ENCODE data around the gene NBAS. TPM values are rescaled to one million over a fixed set of nuclear protein-coding genes. Genes with fewer than 3 reads are reported as not detected.

NBAS gene
- total and polyA plus RNA-seq, 12 donors: 26.4 to 79.1 (median 56.3) TPM

- Histone ChIP-seq H3K36me3 (peaks cover 0 to 21% (median 0%) of the 10 kb centered on the region in 9 donors), H3K9me3 (no peaks in the 10 kb centered on the region), H3K27me3 (no peaks in the 10 kb centered on the region), H3K4me1 (peaks cover 0 to 5% (median 0%) of the 10 kb centered on the region in 9 donors), H3K27ac (no peak overlapping the region), H3K4me3 (no peak overlapping the region)
- 89 to 94% methylated on average over 6 of the region's 6 CpGs for WGBS, 2 donors
- no peak for DNase-seq
- no peak for TF ChIP-seq CTCF (IDR thresholded peaks at IDR 0.05)
- intact Hi-C loops (cut with DNase I): no loop called here
- no peak for ATAC-seq
These were observed 393.0 kb downstream of the NBAS start for GRCh38 chr2:15168116-15168515.

- 92 to 93% methylated on average over 12 of the region's 12 CpGs for WGBS, 2 donors
- TF ChIP-seq CTCF (IDR thresholded peaks at IDR 0.05): no peak
- Histone ChIP-seq H3K9me3 (no peaks in the 10 kb centered on the region), H3K4me1 (peaks cover 0 to 5% (median 0%) of the 10 kb centered on the region in 9 donors), H3K36me3 (peaks cover 0 to 21% (median 0%) of the 10 kb centered on the region in 9 donors), H3K27me3 (no peaks in the 10 kb centered on the region), H3K4me3 (no peak overlapping the region), H3K27ac (no peak overlapping the region)
- intact Hi-C loops (cut with DNase I): no loop called here
- no peak for DNase-seq
- no peak for ATAC-seq
These were observed 394.3 kb downstream of the NBAS start for GRCh38 chr2:15166878-15167277.

- DNase-seq: no peak
- WGBS, 2 donors: 84 to 86% methylated on average over 2 of the region's 2 CpGs
- ATAC-seq: no peak
- H3K4me3 ChIP-seq: no peak overlapping the region
- no peaks in the 10 kb centered on the region for H3K9me3 ChIP-seq
- intact Hi-C loops (cut with DNase I): no loop called here
- no peaks in the 10 kb centered on the region for H3K27me3 ChIP-seq
- H3K36me3 ChIP-seq: peaks cover 0 to 18% (median 0%) of the 10 kb centered on the region in 9 donors
- TF ChIP-seq CTCF (IDR thresholded peaks at IDR 0.05): no peak
- peaks cover 0 to 7% (median 0%) of the 10 kb centered on the region in 9 donors for H3K4me1 ChIP-seq
- H3K27ac ChIP-seq: no peak overlapping the region
These were observed 397.8 kb downstream of the NBAS start for GRCh38 chr2:15163326-15163725.

- DNase-seq: no peak
- no peaks in the 10 kb centered on the region for H3K9me3 ChIP-seq
- H3K4me3 ChIP-seq: no peak overlapping the region
- no peak overlapping the region for H3K27ac ChIP-seq
- H3K36me3 ChIP-seq: peaks cover 0 to 18% (median 0%) of the 10 kb centered on the region in 9 donors
- TF ChIP-seq CTCF (IDR thresholded peaks at IDR 0.05): no peak
- H3K4me1 ChIP-seq: peaks cover 0 to 7% (median 0%) of the 10 kb centered on the region in 9 donors
- intact Hi-C loops (cut with DNase I): no loop called here
- H3K27me3 ChIP-seq: no peaks in the 10 kb centered on the region
- WGBS, 2 donors: 90 to 92% methylated on average over 3 of the region's 3 CpGs
- ATAC-seq: no peak
These were observed 398.5 kb downstream of the NBAS start for GRCh38 chr2:15162620-15163019.

All from heart right ventricle (tissue), 16 donors.